SKM-1 treated with dmso at 0.1 percent for 144 hours (cell line): ENCODE results near the gene VPS33A.
"Not testable (repeated sequence)": the region's sequence is repeated elsewhere in the genome, so short reads cannot be mapped to it uniquely, and the experiment has no call there.

Experiments
- DNase-seq: peaks from one replicate; lab custom pipeline; 2025; ENCODE audit not compliant: unreplicated experiment; lab: John Stamatoyannopoulos, UW

Gene VPS33A

GRCh38 chr12:122266230-122266901 is at the start of gene VPS33A:
Gene VPS33A, minus strand, starts transcription at chr12:122266494. Its CDS starts 86 bp downstream, at chr12:122266408.
- peak; percentile 52 for DNase-seq

- DNase-seq = no peak
Observed at GRCh38 chr12:122312926-122313325, 46.6 kb upstream of the VPS33A start.

GRCh38 chr12:122311696-122312095 is 45.4 kb upstream of the VPS33A start:
- DNase-seq = no peak

DNA sequence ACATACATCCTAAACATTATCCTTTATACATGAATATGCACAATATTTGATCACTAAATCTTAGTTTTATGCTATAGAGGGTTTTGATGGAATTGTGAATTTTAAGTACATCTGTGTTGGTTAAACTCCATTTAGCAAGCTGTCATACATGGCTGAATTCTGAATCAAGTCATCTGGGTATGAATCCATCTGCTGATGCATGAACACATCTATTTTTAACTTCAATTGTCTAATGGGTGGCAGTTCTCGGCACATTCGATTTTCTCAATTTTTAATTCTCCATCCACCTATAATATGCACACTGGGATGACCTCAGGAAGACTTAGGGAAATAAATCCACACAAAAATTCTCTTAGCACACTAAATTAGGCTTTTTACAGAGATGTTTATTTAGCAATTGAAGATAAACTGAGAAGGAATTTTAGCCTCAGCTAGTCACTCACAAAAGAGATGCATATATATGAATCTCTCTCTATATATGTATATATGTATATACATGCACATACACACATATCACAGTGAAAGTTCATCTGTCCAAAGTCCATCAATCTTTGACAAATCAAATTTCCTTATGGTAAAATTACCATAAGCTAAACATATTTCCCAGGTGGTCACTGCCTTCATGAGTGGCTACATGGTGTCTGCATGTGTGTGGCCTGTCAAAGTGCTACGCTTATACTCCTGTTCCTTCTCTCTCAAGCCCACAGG is 44.5 kb upstream of the VPS33A start:
- DNase-seq = no peak

- DNase-seq = no peak
Observed at GRCh38 chr12:122309564-122310121, 43.3 kb upstream of the VPS33A start.

DNA sequence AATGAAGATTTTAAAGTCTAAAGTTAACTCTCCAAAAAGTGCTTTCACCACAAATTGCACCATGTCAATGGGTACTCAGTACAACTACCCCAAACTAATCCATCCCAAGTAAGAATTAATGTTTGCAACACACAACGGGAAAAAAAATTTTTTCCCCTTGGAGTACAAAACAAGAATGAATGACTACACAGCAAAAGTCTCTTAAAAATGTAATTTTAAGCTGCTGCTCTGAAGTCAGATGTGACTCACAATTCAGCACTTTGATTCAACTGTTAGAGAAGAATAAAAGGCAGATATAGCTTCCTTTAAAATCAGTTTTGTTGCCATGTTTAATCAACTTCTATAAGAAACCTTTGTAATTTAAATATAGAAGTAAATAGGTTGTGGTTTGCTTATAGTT is 42.5 kb upstream of the VPS33A start:
- no peak for DNase-seq

DNA sequence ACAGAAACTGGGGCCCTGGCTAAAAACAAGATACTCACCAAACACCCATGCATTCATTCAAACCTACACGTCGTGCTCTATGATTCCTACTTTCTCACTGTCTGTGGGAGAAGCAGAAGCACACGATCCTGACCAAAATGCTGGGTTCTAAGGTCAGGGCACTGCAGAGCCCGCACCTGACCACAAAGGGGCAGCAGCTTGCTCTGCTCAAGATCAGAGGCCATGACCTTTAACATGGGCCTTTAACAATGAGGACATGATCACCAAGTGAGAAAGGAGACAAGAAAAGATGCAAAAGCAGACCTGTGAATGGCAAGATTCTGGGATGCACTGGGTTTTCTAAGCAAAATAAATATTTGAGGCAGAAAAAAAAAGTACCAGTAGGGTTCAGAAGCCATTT is 40.1 kb upstream of the VPS33A start:
- DNase-seq = no peak

GRCh38 chr12:122304924-122305323 is 38.6 kb upstream of the VPS33A start:
- no peak for DNase-seq

GRCh38 chr12:122303068-122303467 is 36.8 kb upstream of the VPS33A start:
- no peak for DNase-seq

GRCh38 chr12:122298071-122298748 is 31.9 kb upstream of the VPS33A start:
- DNase-seq = no peak

DNA sequence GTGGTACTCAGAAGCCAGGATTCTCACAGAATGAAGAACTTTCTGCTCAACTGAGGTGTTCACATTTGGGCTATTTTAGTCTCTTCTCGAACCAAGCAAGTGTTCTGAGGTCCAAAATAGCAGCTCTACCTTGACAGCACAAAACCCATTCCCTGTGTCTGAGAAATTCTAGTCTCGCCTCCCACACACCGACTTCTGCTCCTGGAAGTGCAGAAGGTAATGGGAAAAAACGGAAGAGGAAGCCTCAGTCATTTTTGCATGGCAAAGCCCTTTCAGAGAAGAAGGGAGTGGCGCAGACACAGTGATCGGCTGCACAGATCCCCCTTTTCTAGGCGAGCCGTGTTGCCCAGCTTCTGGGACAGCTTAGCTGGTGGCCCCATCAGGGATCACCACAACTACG is 31.2 kb upstream of the VPS33A start:
- no peak for DNase-seq

- DNase-seq = no peak
Observed at GRCh38 chr12:122295877-122296276, 29.6 kb upstream of the VPS33A start.

- DNase-seq = no peak
Observed at GRCh38 chr12:122293081-122293480, 26.8 kb upstream of the VPS33A start.

GRCh38 chr12:122291431-122291830 is 25.1 kb upstream of the VPS33A start:
- no peak for DNase-seq

GRCh38 chr12:122283680-122284079 is 17.4 kb upstream of the VPS33A start:
- no peak for DNase-seq

- no peak for DNase-seq
Observed at GRCh38 chr12:122282061-122282460, 15.8 kb upstream of the VPS33A start.

DNA sequence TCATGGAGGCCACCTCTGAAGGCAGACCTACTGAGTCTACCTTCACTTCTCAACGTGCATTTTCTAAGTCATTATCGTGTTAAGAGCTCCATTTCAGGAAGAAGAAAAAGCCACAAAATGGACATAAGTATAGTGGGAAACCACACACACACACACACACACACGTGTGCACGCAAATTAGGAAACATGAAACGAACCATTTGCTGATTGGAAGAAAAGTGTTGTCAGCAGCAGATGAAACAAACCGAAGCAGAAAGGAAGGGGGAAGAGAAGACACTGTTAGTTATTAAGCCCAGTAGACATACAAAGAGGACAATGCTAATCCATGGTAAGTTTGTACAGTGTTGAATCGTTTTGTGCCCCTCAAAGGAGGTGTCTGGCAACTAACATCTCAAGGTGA is 9.9 kb upstream of the VPS33A start:
- no peak for DNase-seq

GRCh38 chr12:122275459-122275858 is 9.2 kb upstream of the VPS33A start:
- no peak for DNase-seq

DNA sequence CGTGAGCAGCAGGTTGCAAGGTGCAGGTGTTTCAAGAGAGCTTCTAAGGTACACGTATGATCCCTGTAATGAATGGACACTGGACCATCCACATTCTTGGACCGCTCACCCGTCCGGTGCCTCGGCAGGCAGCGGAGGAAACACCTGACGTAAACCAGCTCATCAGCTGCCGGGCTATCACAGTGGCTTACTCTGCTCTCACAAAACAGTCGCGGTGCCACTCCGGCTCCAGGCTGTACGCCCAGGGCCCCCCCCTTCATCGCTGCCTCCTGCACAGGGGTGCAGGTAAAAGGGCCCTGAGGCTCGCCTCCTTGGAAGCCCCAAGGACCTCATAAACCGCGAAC is 436 bp downstream of the VPS33A start:
- DNase-seq = no peak

GRCh38 chr12:122265476-122265875 is 818 bp downstream of the VPS33A start:
- no peak for DNase-seq

DNA sequence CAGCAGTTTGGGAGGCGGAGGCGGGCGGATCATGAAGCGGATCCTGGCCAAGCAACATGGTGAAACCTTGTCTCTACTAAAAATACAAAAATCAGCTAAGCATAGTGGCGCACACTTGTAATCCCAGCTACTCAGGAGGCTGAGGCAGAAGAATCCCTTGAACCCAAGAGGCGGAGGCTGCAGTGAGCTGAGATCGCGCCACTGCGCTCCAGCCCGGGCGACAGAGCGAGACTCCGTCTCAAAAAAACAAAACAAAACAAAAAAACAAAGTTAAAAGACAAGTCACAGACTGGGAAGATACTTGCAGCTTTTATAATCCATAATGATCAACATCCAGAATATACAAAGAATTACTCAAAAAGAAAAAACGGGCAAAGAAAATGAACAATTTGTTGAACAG is 5.6 kb downstream of the VPS33A start:
- DNase-seq = not testable (repeated sequence)

- DNase-seq = not testable (repeated sequence)
Observed at GRCh38 chr12:122258939-122259338, 7.4 kb downstream of the VPS33A start.
